Stimulated activated effector memory CD8-positive, alpha-beta T cell treated with anti-CD3 and anti-CD28 coated beads, Interleukin-12 subunit alpha, Interleukin-12 subunit beta, amount 100 ng/mL, for 72 hours (primary cell): Measurements from ENCODE around the gene KRT75.

Experiments used
- ATAC-seq: fragments of 150-1000 bp; cut with Tn5 transposase; 2 replicates; pipeline ENCODE4 v1.10.0; 2021
- DNase-seq, 2 donors: peaks; one replicate each; pipeline ENCODE4 v3.0.0; 2021 to 2022; ENCODE audit warnings: low spot score in 2 of 2
- H3K27ac Mint-ChIP-seq: one replicate; pipeline ENCODE4 v1.8.0; 2022; ENCODE audit warnings: mild to moderate bottlenecking, mixed read lengths
- H3K36me3 Mint-ChIP-seq: one replicate; pipeline ENCODE4 v1.8.0; 2022; ENCODE audit warnings: mild to moderate bottlenecking, mixed read lengths
- H3K4me1 Mint-ChIP-seq: one replicate; pipeline ENCODE4 v1.8.0; 2022; ENCODE audit warnings: mixed read lengths
- H3K4me3 Mint-ChIP-seq: one replicate; pipeline ENCODE4 v1.8.0; 2022; ENCODE audit warnings: mild to moderate bottlenecking, mixed read lengths
- H3K9me3 Mint-ChIP-seq: one replicate; pipeline ENCODE4 v1.8.0; 2022; ENCODE audit warnings: mixed read lengths

KRT75 gene

DNA sequence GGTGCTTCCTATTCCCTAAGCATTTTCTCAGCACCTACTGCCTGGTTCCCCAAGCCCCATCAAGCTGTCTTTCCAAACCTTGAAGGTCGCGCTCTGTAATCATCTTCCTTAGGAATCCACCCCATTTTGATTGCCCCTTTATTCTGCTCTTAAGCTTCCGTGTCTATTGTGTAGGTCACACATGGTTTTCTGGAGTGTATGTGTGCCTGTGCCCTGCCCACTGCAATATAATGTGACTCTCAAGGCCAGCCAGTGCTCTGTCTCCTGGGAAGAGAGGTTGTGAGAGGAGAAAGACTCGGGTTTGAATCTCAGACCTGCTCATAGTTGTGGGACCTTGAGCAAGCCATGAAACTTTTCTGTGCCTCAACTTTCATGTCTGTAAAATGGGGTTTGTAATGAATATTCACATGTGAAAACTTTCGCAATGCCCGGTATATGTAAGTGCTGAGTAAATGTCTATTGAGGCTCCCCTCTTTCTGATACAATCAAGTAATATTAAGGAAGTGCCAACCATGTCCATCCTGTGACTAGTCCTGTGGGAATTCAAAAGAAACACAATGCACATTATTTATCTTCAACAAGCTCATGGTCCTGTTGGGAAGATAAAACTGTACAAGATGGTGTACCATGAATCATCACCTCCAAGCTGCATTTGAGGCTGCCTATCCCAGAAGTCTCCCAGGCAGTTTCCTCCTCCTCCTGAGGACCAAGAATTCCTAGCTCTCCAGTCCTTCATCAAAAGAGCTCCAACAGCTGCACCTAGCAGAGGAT is 774 bp upstream of the KRT75 start:
- no peak overlapping the region for H3K27ac Mint-ChIP-seq
- no peak for ATAC-seq
- no peaks in the 10 kb centered on the region for H3K9me3 Mint-ChIP-seq
- DNase-seq, result no peak
- H3K36me3 Mint-ChIP-seq, result no peaks in the 10 kb centered on the region
- H3K4me3 Mint-ChIP-seq, result no peak overlapping the region
- no peaks in the 10 kb centered on the region for H3K4me1 Mint-ChIP-seq

DNA sequence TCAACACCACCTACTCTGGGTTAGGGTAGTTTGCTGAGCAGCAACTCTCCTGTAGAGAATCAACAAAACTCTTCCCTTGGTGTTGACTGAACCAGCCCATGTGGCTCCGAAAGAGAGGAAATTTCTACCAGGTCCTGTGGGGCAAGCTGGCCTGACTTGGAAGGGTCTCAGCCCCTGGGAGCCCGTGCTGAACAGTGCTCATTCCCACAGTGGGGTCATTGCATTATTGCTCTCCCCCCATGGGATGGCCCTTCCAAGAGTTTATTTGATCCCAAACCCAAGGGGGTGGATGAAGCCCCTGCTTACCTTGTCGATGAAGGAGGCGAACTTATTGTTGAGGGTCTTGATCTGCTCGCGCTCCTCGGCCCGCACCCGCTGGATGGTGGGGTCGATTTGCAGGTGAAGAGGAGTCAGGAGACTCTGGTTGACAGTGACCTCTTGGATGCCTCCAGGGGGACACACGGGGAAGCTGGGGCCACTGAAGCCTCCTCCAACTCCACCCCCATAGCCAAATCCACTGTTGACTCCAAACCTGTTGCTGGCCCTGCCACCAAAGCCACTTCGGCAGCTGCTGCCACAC is 580 bp downstream of the KRT75 start:
- no peak for ATAC-seq
- H3K9me3 Mint-ChIP-seq, result no peaks in the 10 kb centered on the region
- no peak overlapping the region for H3K27ac Mint-ChIP-seq
- no peak for DNase-seq
- H3K4me1 Mint-ChIP-seq, result no peaks in the 10 kb centered on the region
- no peak overlapping the region for H3K4me3 Mint-ChIP-seq
- H3K36me3 Mint-ChIP-seq, result no peaks in the 10 kb centered on the region

DNA sequence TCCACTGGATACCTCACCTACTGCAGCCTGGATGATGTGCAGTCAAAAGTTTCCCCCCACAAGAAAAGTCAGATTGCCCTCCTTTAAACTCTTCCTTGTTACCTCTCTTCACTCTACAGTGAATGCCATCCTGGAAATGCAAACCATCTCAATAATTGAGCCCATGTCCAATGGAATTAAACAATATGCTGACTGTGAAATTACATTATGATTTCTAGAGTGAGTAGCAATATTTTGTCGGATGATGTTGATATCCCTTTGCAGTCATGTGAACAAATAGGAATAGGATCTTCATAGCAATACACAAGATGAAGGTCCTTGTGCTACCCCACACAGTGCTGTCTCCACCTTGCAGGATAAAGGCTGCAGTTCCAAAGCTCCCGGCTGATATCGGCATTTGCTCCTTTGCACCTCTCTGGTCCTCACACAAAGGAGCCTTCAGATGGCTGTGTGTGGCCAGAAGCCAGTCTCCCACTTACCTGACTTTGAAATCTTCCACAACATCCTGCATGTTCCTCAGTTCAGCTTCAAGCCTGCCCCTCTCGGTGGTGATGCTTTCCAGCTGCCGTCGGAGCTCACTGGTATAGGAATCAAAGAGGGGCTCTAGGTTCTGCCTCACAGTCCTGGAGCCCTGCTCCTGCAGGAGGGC is 1.5 kb downstream of the KRT75 start:
- ATAC-seq (no peak), DNase-seq (no peak)
- Mint-ChIP-seq H3K9me3 (no peaks in the 10 kb centered on the region), H3K27ac (no peak overlapping the region), H3K36me3 (no peaks in the 10 kb centered on the region), H3K4me3 (no peak overlapping the region), H3K4me1 (no peaks in the 10 kb centered on the region)

DNA sequence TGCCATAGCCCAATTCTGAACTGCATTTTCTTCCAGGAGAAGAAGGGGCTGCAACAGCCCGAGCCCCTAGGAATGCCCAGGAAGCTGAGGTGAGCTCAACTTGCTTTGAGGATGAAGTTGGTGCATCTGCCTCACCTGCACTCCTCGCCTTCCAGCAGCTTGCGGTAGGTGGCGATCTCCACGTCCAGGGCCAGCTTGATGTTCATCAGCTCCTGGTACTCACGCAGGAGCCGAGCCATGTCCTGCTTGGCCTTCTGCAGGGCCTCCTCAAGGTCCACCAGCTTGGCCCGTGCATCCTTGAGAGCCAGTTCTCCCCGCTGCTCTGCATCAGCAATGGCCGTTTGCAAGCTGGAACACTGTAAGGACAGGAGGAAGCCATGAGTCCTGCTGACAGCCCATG is 6.0 kb downstream of the KRT75 start:
- Mint-ChIP-seq H3K27ac (no peak overlapping the region), H3K4me1 (no peaks in the 10 kb centered on the region), H3K9me3 (no peaks in the 10 kb centered on the region)

DNA sequence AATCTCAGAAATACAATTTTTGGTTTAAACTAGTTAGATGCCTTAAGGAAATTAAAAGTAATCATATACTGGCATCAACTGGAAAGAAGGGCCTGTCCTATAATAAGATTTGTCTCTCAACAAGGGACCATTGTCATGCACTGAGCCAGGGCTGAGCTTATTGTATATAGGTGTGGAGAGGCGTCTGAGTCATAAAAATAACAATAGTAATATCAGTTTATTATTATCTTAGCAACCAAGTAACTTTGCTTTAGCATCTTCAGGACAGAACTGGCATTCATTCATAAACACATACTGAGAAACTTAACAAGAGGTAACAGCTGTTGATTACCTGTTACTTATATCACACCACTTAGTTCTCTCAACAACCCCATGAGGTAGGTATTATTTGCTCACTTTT is 7.1 kb downstream of the KRT75 start:
- no peak for ATAC-seq
- Mint-ChIP-seq H3K9me3 (no peaks in the 10 kb centered on the region), H3K4me1 (no peaks in the 10 kb centered on the region), H3K4me3 (no peak overlapping the region), H3K36me3 (no peaks in the 10 kb centered on the region), H3K27ac (no peak overlapping the region)
- DNase-seq, result no peak

More for the DNA sequence above, 6.0 kb downstream of the KRT75 start:
- no peak overlapping the region for H3K4me3 Mint-ChIP-seq
- no peak for ATAC-seq
- no peaks in the 10 kb centered on the region for H3K36me3 Mint-ChIP-seq
- DNase-seq, result no peak

DNA sequence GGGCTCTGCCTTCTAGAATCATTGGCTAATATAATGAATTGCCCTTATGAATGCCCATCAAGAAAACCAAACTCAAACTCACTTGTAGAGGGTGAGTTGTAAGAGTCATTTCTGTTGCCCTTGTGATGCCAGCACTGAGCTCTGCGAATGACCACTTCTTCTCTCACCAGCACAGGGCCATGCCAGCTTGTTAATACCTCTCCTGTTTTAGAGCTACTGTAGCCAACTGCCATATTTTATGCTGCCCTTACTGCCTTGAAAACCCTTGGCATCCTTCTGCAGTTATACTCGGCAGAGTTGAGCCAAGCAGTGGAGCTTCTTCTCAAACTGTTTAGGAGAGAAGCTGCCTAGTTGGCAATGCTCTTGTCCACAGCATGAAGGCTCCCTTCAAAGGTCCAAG is 8.1 kb downstream of the KRT75 start:
- H3K9me3 Mint-ChIP-seq, result no peaks in the 10 kb centered on the region
- DNase-seq, result no peak
- H3K4me1 Mint-ChIP-seq, result no peaks in the 10 kb centered on the region
- no peak for ATAC-seq
- no peak overlapping the region for H3K4me3 Mint-ChIP-seq
- no peaks in the 10 kb centered on the region for H3K36me3 Mint-ChIP-seq
- H3K27ac Mint-ChIP-seq, result no peak overlapping the region

DNA sequence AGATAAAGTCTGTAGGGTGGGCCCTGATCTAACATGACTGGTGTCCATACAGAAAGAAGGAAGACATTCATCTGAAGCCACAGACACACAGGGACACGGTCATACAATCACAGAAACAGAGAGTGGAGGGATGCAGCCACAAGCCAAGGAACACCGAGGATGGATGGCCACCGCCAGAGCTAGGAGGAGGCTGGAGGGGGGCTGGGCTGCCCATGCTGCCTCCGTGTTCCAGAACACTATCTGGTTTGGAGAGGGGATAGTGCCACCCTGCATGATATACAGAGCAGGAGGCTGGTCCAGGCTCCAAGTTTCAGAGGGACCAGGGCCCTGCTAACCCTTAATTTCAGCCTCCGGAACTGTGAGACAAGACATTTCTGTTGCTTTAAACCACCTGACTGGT is 8.7 kb downstream of the KRT75 start:
- Mint-ChIP-seq H3K27ac (no peak overlapping the region), H3K4me1 (no peaks in the 10 kb centered on the region), H3K4me3 (no peak overlapping the region), H3K9me3 (no peaks in the 10 kb centered on the region), H3K36me3 (no peaks in the 10 kb centered on the region)
- DNase-seq, result no peak
- no peak for ATAC-seq

DNA sequence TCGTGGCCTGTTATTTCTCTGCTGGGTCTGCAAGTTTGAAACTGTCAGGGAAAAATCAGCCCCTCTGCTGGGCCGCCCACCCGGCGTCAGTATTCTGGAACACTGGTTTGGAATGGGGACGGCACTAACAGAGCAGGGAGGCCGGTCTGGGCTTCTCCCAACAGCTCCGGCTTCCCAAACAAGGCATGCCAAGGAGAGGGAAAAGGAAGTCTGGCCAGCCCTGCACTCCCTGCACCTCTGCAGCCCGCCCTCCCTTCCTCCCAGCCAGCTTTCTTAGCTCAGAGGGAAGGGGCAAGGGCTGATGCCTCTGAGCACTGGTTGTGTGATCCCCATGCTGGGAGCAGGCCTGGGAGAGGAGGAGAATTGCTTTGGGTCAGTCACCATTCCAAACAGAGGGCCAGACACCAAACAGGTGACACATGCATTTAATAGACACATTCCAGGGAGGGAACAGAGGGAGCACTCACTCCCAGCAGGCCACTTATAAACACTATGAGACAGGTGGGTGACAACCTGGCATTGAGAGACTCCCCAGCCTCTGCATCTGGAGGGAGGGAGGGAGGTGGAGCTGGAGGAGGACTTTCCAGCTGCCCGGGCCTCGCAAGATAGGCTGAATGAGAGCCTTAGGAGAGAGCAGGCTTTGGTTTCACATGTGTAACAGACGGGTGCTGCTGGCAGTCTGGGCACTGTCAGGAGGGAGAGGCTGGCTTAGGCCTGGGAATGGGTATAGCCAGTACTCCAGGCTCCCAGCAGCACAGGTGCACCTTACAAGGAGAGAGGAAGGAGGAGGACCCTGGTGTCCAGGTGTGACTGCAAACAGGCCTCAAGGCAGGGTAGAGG is 10.3 kb downstream of the KRT75 start:
- Mint-ChIP-seq H3K27ac (no peak overlapping the region), H3K36me3 (no peaks in the 10 kb centered on the region), H3K4me1 (no peaks in the 10 kb centered on the region), H3K4me3 (no peak overlapping the region), H3K9me3 (no peaks in the 10 kb centered on the region)
- no peak for DNase-seq
- no peak for ATAC-seq

DNA sequence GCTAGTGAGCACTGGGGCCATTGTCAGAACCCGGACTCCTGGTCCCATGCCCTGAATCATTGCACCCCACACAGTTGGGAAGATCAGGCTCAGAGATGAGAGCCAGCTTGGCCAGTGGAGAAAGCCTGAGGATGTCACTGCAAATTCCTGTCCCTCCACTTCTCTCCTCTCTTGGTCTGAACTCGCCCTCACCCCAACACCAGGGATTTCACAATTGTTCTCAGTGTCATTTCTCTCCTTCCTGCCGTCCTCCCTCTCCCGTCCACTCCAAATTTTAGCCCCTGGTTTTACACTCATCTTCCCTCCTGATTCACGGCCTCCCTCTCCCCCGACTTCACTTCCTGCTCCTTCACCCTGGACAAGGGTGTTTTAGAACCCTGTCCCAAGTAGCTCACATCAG is 11.1 kb downstream of the KRT75 start:
- H3K36me3 Mint-ChIP-seq, result no peaks in the 10 kb centered on the region
- no peak overlapping the region for H3K27ac Mint-ChIP-seq
- ATAC-seq (no peak), DNase-seq (no peak)
- H3K4me1 Mint-ChIP-seq, result no peaks in the 10 kb centered on the region
- no peak overlapping the region for H3K4me3 Mint-ChIP-seq
- H3K9me3 Mint-ChIP-seq, result no peaks in the 10 kb centered on the region

DNA sequence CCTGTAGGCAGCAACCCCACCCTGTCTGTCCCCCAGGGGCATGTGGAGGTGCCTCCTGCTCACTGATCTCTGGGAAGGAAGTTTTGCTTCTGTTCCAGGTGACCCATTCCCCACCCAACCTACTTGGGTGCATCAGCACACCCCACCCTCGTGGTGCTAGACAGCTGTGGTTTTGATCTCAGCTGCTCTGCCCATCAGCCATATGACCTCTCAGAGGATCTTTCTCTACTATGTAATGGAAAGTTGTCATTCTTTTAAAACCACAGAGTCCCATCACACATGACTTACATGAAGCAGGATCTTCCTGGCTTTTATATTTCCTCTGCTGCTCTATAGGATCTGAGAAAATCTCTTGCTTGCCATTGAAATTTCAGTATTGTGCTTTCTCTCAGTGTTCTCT is 14.5 kb downstream of the KRT75 start:
- Mint-ChIP-seq H3K36me3 (no peaks in the 10 kb centered on the region), H3K9me3 (no peaks in the 10 kb centered on the region), H3K27ac (no peak overlapping the region), H3K4me1 (no peaks in the 10 kb centered on the region), H3K4me3 (no peak overlapping the region)
- DNase-seq (no peak), ATAC-seq (no peak)

DNA sequence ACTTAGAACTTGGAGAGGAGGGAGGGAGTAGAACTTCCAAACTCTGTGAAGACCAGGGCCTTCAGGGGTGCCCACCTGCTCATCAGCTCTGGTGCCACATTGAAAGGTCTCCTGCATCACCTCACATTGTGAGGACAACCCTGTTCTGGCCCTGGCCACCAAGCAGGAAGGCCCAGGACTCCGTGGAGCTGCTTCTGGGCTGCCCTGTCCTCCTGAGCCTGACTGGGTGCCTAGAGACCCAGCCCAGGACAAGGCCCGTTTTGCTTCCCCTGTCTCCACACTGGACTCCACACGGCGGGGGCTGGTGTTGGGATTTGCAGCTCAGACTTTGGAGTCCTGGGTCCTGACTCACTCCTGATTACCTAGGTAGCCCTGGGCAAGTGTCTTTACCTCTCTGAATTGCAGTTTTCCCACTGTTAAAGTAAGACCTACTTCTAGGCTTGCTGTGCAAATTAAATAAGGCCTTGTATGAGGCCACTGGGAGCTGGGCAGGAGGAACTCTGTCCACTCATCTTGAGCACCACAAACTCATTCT is 15.5 kb downstream of the KRT75 start:
- H3K27ac Mint-ChIP-seq, result no peak overlapping the region
- ATAC-seq (no peak), DNase-seq (no peak)
- H3K4me3 Mint-ChIP-seq, result no peak overlapping the region
- no peaks in the 10 kb centered on the region for H3K36me3 Mint-ChIP-seq
- H3K9me3 Mint-ChIP-seq, result no peaks in the 10 kb centered on the region
- no peaks in the 10 kb centered on the region for H3K4me1 Mint-ChIP-seq

DNA sequence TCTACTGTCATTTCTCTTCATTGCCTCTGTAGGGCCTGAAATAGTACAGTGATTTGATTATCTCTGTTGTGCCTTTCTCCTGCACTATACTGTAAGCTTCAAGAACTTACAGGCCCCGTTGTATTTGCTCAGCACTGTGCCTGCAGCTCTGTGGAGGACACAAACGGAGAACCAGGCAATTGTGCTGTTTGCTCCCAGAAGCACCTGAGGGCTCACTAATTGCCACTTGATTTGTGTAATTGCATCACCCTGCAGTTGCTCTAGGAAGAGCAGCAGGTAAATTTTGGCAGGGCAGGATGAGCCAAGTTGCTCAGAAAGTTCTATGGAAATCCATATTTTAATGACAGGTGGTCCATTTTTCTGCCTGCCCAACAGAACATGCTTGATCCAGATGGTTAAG is 16.4 kb downstream of the KRT75 start:
- H3K4me3 Mint-ChIP-seq, result no peak overlapping the region
- DNase-seq (no peak), ATAC-seq (no peak)
- H3K27ac Mint-ChIP-seq, result no peak overlapping the region
- H3K36me3 Mint-ChIP-seq, result no peaks in the 10 kb centered on the region
- H3K4me1 Mint-ChIP-seq, result no peaks in the 10 kb centered on the region
- no peaks in the 10 kb centered on the region for H3K9me3 Mint-ChIP-seq

DNA sequence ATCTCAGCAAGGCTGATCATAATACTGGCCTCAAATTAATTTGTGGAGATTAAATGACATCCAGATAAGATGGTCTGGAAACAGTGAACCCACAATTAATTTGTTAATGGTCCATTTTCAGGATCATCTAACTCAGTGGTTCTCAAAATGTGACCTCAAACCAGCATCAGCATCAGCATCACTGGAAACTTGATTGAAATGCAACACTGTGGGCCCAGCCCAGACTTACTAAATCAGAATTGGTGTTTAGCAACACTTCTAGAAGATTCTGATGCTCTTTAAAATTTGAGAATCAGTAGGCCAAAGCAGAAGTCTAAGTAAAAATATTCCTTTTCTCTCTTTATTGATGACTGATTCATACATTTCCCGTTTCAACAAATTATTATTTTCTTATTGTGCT is 17.4 kb downstream of the KRT75 start:
- Mint-ChIP-seq H3K4me1 (no peaks in the 10 kb centered on the region), H3K4me3 (no peak overlapping the region), H3K27ac (no peak overlapping the region), H3K36me3 (no peaks in the 10 kb centered on the region), H3K9me3 (no peaks in the 10 kb centered on the region)
- no peak for DNase-seq
- ATAC-seq, result no peak

DNA sequence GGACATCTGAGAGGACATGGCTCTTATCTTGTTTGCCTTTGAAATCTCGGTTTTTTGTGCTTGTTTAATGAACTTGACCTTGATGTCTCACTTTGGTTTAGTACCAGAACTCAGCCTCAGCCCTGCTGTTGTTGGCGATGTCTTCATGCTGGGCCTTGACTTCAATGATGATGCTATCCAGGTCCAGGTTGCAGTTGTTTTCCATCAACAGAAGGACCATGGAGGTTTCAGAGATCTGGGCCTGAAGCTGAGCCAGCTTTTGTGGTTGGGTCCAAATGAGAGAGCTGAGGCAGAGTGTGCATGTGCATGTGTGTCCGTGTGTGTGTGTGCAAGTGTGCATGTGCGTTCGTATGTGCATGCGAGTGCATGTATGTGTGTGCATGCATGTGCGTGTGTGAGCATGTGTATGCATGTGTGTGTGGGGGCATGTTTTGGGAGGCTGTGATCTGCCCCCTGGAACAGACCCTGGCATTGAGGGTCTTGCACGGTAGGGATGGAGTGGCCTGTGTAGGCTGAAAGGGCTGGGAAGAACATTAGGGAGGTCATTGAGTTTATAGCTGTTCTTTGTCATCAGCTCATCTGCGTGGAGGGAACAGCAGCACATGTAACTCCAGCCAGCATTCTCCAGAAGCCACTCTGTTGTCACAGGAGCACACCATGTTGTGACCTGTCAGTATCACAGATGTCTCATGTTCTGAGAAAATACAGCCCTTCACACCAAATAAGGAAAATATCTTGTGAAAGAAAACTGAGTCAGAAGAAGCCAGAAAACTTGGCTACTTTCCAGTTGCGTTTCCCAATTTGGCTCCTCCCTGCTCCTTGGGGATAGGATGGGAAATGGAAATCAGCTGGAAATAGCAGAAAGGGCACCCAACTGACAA is 18.1 kb downstream of the KRT75 start:
- Mint-ChIP-seq H3K4me3 (no peak overlapping the region), H3K36me3 (no peaks in the 10 kb centered on the region), H3K27ac (no peak overlapping the region), H3K9me3 (no peaks in the 10 kb centered on the region), H3K4me1 (no peaks in the 10 kb centered on the region)
- DNase-seq (no peak), ATAC-seq (no peak)
